Fibroblast of lung (primary cell): Measurements from ENCODE around the gene MTAP. TPM values are rescaled to one million over a fixed set of nuclear protein-coding genes. Genes with fewer than 3 reads are reported as not detected.

Experiments
- DNase-seq, 2 donors: peaks; one replicate each; pipeline versions ENCODE4 v3.0.0 to v3.0.0-alpha.2; 2010; ENCODE audit warnings: low read depth in 2 of 2
- H2AFZ ChIP-seq: 2 replicates; pipeline ENCODE4 v1.5.1; 2012; ENCODE audit warnings: low read length, control low read depth, inconsistent platforms
- H3K27ac ChIP-seq: 2 replicates; pipeline ENCODE4 v1.5.1; 2011; ENCODE audit warnings: low read length, control low read depth; ENCODE audit not compliant: insufficient read depth
- H3K27me3 ChIP-seq: 2 replicates; pipeline ENCODE4 v1.5.1; 2011; ENCODE audit warnings: mild to moderate bottlenecking, low read length; ENCODE audit not compliant: control insufficient read depth, insufficient read depth
- H3K36me3 ChIP-seq: 2 replicates; pipeline ENCODE4 v1.5.1; 2011; ENCODE audit warnings: low read length; ENCODE audit not compliant: control insufficient read depth, insufficient read depth
- H3K4me1 ChIP-seq: 2 replicates; pipeline ENCODE4 v1.5.1; 2011; ENCODE audit warnings: low read length; ENCODE audit not compliant: control insufficient read depth, insufficient read depth; ENCODE audit errors: extremely low read depth
- H3K4me2 ChIP-seq: 2 replicates; pipeline ENCODE4 v1.5.1; 2011; ENCODE audit warnings: low read length, control low read depth; ENCODE audit not compliant: insufficient read depth; ENCODE audit errors: extremely low read depth
- H3K4me3 ChIP-seq, 4 experiments: fragments of 200-600 bp in 1 of 4; sonication (generic) in 1 of 4; replicated peaks in 1 of 4; 2 replicates each; pipeline ENCODE4 v1.5.1; 2011 to 2016; ENCODE audit warnings: low read length in 4 of 4, low read depth in 3 of 4, mild to moderate bottlenecking in 3 of 4, control low read depth in 2 of 4, inconsistent platforms in 1 of 4, mixed read lengths in 1 of 4; ENCODE audit not compliant: insufficient read depth in 1 of 4; ENCODE audit errors: control extremely low read depth in 1 of 4
- H3K79me2 ChIP-seq: 2 replicates; pipeline ENCODE4 v1.5.1; 2012; ENCODE audit warnings: mild to moderate bottlenecking, low read length, inconsistent platforms; ENCODE audit not compliant: control insufficient read depth, insufficient read depth
- H3K9ac ChIP-seq: 2 replicates; pipeline ENCODE4 v1.5.1; 2011; ENCODE audit warnings: mild to moderate bottlenecking, low read length, control low read depth; ENCODE audit not compliant: insufficient read depth
- H3K9me3 ChIP-seq: 2 replicates; pipeline ENCODE4 v1.5.1; 2012; ENCODE audit warnings: low read depth, low read length; ENCODE audit not compliant: control insufficient read depth, insufficient read depth
- H4K20me1 ChIP-seq: 2 replicates; pipeline ENCODE4 v1.5.1; 2011; ENCODE audit warnings: low read length; ENCODE audit not compliant: control insufficient read depth, insufficient read depth; ENCODE audit errors: extremely low read depth
- CTCF ChIP-seq, 2 donors: IDR thresholded peaks in 1 of 2; conservative IDR thresholded peaks in 1 of 2; 1 replicate in 1 of 2; 2 replicates in 1 of 2; pipeline ENCODE4 v1.5.1; 2011 to 2012; ENCODE audit warnings: low read length in 2 of 2, control low read depth in 1 of 2, inconsistent platforms in 1 of 2, low read depth in 1 of 2, mild to moderate bottlenecking in 1 of 2
- EZH2 ChIP-seq: IDR thresholded peaks from 2 replicates; pipeline ENCODE4 v1.5.1; 2012; ENCODE audit warnings: low read length, control low read depth, mild to moderate bottlenecking; ENCODE audit errors: missing control alignments
- polyA plus RNA-seq, 2 donors: library from polyadenylated mRNA; depleted of rRNA in 1 of 2; stranded (reverse) in 1 of 2; unstranded in 1 of 2; fragments of >200 nt; gene quantifications; 2 replicates each; pipeline ENCODE4 v1.2.1, GENCODE V29; 2011 to 2012; ENCODE audit warnings: missing spikeins in 1 of 2
- total RNA-seq: library from RNA; depleted of rRNA; stranded (reverse); fragments of >200 nt; gene quantifications from 2 replicates; pipeline ENCODE4 v1.2.1, GENCODE V29; 2014

Gene MTAP
- total and polyA plus RNA-seq, 2 donors (not counting 1 experiment from before 2014, with no cell fraction given): 20.0 to 27.6 TPM

GRCh38 chr9:21806644-21807043 is 4.2 kb downstream of the MTAP start:
- peaks cover 73% of the 10 kb centered on the region for H3K79me2 ChIP-seq
- H3K36me3 ChIP-seq: peaks cover 4% of the 10 kb centered on the region
- peaks cover 5% of the 10 kb centered on the region for H3K4me1 ChIP-seq
- DNase-seq: no peak
- H4K20me1 ChIP-seq: no peaks in the 10 kb centered on the region
- no peaks in the 10 kb centered on the region for H3K27me3 ChIP-seq
- H3K9ac ChIP-seq: no peak overlapping the region
- no peak overlapping the region for H3K4me3 ChIP-seq
- no peak overlapping the region for H3K27ac ChIP-seq
- H2AFZ ChIP-seq: no peak overlapping the region
- TF ChIP-seq EZH2 (no peak), CTCF (conservative IDR thresholded peaks at IDR 0.05 in 1 of 2, IDR thresholded peaks at IDR 0.05 in 1 of 2; ENCODE audit: low read depth in 1 of 2, low read length in 2 of 2) (no peak)
- no peak overlapping the region for H3K4me2 ChIP-seq
- H3K9me3 ChIP-seq: no peaks in the 10 kb centered on the region

- no peak overlapping the region for H3K9ac ChIP-seq
- peaks cover 6% of the 10 kb centered on the region for H3K36me3 ChIP-seq
- no peak for TF ChIP-seq CTCF (conservative IDR thresholded peaks at IDR 0.05 in 1 of 2, IDR thresholded peaks at IDR 0.05 in 1 of 2; ENCODE audit: low read depth in 1 of 2, low read length in 2 of 2)
- no peak for TF ChIP-seq EZH2
- no peak overlapping the region for H3K4me3 ChIP-seq
- H4K20me1 ChIP-seq: no peaks in the 10 kb centered on the region
- H3K4me1 ChIP-seq: peaks cover 8% of the 10 kb centered on the region
- no peaks in the 10 kb centered on the region for H3K9me3 ChIP-seq
- H3K27ac ChIP-seq: no peak overlapping the region
- DNase-seq: peak; percentile 20 to 27
- H3K79me2 ChIP-seq: peaks cover 61% of the 10 kb centered on the region
- no peak overlapping the region for H3K4me2 ChIP-seq
- H3K27me3 ChIP-seq: no peaks in the 10 kb centered on the region
- H2AFZ ChIP-seq: no peak overlapping the region
Measured at GRCh38 chr9:21810388-21810787, 8.0 kb downstream of the MTAP start.

GRCh38 chr9:21810881-21811280 is 8.4 kb downstream of the MTAP start:
- no peak overlapping the region for H2AFZ ChIP-seq
- H3K9me3 ChIP-seq: no peaks in the 10 kb centered on the region
- H3K27me3 ChIP-seq: no peaks in the 10 kb centered on the region
- H3K4me1 ChIP-seq: peaks cover 6% of the 10 kb centered on the region
- H3K27ac ChIP-seq: no peak overlapping the region
- H3K4me3 ChIP-seq: no peak overlapping the region
- no peak overlapping the region for H3K9ac ChIP-seq
- H4K20me1 ChIP-seq: no peaks in the 10 kb centered on the region
- DNase-seq: no peak
- H3K36me3 ChIP-seq: peaks cover 6% of the 10 kb centered on the region
- H3K79me2 ChIP-seq: peaks cover 57% of the 10 kb centered on the region
- TF ChIP-seq EZH2 (no peak), CTCF (conservative IDR thresholded peaks at IDR 0.05 in 1 of 2, IDR thresholded peaks at IDR 0.05 in 1 of 2; ENCODE audit: low read depth in 1 of 2, low read length in 2 of 2) (no peak)
- H3K4me2 ChIP-seq: no peak overlapping the region
